Neural crest cell (in vitro differentiated cells): Measurements from ENCODE around the gene C2. TPM values are rescaled to one million over a fixed set of nuclear protein-coding genes. Genes with fewer than 3 reads are reported as not detected.
A peak's percentile ranks its signal among the peaks of the same experiment; 100 is the strongest.
"Not testable (repeated sequence)": the region's sequence is repeated elsewhere in the genome, so short reads cannot be mapped to it uniquely, and the experiment has no call there.

ENCODE experiments used
- DNase-seq: peaks from one replicate; pipeline ENCODE4 v3.0.0; 2021; ENCODE audit warnings: low read depth, mixed read lengths, low spot score
- H3K27ac Mint-ChIP-seq: one replicate; pipeline ENCODE4 v1.8.0; 2021; ENCODE audit warnings: mild to moderate bottlenecking, mixed read lengths; ENCODE audit not compliant: unreplicated experiment
- H3K27me3 Mint-ChIP-seq: 2 replicates; pipeline ENCODE4 v1.8.0; 2021; ENCODE audit warnings: low read depth, mild to moderate bottlenecking, mixed read lengths
- H3K36me3 Mint-ChIP-seq: 2 replicates; pipeline ENCODE4 v1.8.0; 2021; ENCODE audit warnings: low read depth, mild to moderate bottlenecking, mixed read lengths
- H3K4me1 Mint-ChIP-seq: 2 replicates; pipeline ENCODE4 v1.8.0; 2021; ENCODE audit warnings: mixed read lengths
- H3K4me3 Mint-ChIP-seq: one replicate; pipeline ENCODE4 v1.8.0; 2021; ENCODE audit warnings: mild to moderate bottlenecking, mixed read lengths
- H3K9me3 Mint-ChIP-seq: 2 replicates; pipeline ENCODE4 v1.8.0; 2021; ENCODE audit warnings: mixed read lengths
- CTCF ChIP-seq: fragments of 200-600 bp; sonication (generic); conservative IDR thresholded peaks from 2 replicates; pipeline ENCODE4 v1.5.0; 2021; ENCODE audit warnings: antibody characterized with exemption, mild to moderate bottlenecking
- total RNA-seq: library from RNA; stranded (reverse); gene quantifications from 2 replicates; pipeline ENCODE4 v1.2.1, GENCODE V29; 2021

The C2 gene
- total RNA-seq, 1 donor from 2014 or later = 0.35 TPM

DNA sequence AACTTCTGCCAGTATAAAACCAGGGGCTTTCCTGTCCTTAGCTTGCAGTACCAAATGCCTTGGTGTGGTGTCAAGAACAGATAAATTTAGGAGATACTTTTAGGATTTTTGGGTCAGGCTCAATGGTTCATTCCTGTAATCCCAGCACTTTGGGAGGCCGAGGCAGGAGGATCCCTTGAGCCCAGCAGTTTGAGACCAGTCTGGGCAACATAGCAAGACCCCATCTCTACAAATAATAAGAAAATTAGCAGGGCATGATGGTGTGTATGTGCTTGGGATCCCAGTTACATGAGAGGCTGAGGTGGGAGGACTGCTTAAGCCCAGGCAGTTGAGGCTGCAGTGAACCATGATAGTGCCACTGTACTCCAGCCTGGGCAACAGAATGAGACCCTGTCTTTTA lies 22.5 kb upstream of the C2 start:
- H3K4me3 Mint-ChIP-seq = peak overlapping the region; percentile 72
- H3K27me3 Mint-ChIP-seq = peaks cover 14% of the 10 kb centered on the region
- H3K36me3 Mint-ChIP-seq = no peaks in the 10 kb centered on the region
- DNase-seq = no peak
- no peak for TF ChIP-seq CTCF
- peaks cover 16% of the 10 kb centered on the region for H3K4me1 Mint-ChIP-seq
- no peak overlapping the region for H3K27ac Mint-ChIP-seq
- H3K9me3 Mint-ChIP-seq = no peaks in the 10 kb centered on the region

DNA sequence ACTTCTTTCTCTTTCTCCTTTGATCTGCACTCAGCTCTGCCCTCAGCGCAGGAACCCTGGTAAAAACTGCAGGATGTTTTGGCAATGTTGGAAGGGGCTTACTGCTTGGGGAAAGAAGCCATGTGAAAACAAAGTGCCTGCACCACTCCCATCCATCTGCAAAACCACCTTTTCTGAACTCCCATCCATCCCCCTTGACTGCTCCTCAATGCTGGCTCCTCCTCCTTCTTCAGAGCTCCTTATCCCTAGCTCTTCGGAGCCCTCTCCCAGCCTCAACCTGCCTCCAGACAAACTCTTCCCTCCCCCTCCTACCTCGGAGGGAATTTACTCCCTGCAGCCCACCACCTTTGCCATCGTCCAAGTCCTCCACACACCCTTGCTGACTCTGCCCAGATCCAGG lies 21.4 kb upstream of the C2 start:
- TF ChIP-seq CTCF = no peak

GRCh38 chr6:31906727-31907126 lies 20.8 kb upstream of the C2 start:
- not testable (repeated sequence) for H3K4me3 Mint-ChIP-seq, DNase-seq, H3K36me3 Mint-ChIP-seq, H3K27ac Mint-ChIP-seq, H3K9me3 Mint-ChIP-seq
- peaks cover 14% of the 10 kb centered on the region for H3K27me3 Mint-ChIP-seq
- H3K4me1 Mint-ChIP-seq = peaks cover 16% of the 10 kb centered on the region

More for the DNA sequence above, 21.4 kb upstream of the C2 start:
- Mint-ChIP-seq H3K9me3 (no peaks in the 10 kb centered on the region), H3K27me3 (peaks cover 14% of the 10 kb centered on the region), H3K36me3 (no peaks in the 10 kb centered on the region), H3K4me3 (no peak overlapping the region), H3K27ac (no peak overlapping the region), H3K4me1 (peaks cover 16% of the 10 kb centered on the region)
- DNase-seq = no peak

- Mint-ChIP-seq H3K27ac (no peak overlapping the region), H3K27me3 (peaks cover 14% of the 10 kb centered on the region), H3K4me3 (no peak overlapping the region), H3K4me1 (peaks cover 15% of the 10 kb centered on the region), H3K36me3 (no peaks in the 10 kb centered on the region), H3K9me3 (no peaks in the 10 kb centered on the region)
- TF ChIP-seq CTCF = no peak
- DNase-seq = no peak
These were observed 20.2 kb upstream of the C2 start for GRCh38 chr6:31907158-31907813.

DNA sequence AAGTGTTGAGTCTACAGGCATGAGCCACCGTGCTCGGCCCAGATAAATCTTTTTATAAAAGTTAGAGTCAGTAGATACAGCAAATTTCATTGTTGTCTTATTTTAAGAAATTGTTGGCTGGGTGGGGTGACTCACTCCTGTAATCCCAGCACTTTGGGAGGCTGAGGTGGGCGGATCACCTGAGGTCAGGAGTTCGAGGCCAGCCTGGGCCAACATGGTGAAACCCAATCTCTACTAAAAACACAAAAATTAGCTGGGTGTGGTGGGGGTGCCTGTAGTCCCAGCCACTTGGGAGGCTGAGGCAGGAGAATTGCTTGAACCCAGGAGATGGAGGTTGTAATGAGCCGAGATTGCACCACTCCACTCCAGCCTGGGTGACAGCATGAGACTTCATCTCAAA lies 19.3 kb upstream of the C2 start:
- not testable (repeated sequence) for H3K27ac Mint-ChIP-seq, H3K36me3 Mint-ChIP-seq, DNase-seq, H3K4me1 Mint-ChIP-seq, H3K9me3 Mint-ChIP-seq
- Mint-ChIP-seq H3K4me3 (peak overlapping the region; percentile 3), H3K27me3 (peaks cover 11% of the 10 kb centered on the region)

GRCh38 chr6:31908791-31909190 lies 18.7 kb upstream of the C2 start:
- no peak for DNase-seq
- no peak for TF ChIP-seq CTCF
- Mint-ChIP-seq H3K27ac (no peak overlapping the region), H3K4me3 (peak overlapping the region; percentile 3), H3K4me1 (peaks cover 6% of the 10 kb centered on the region), H3K9me3 (no peaks in the 10 kb centered on the region), H3K27me3 (peaks cover 11% of the 10 kb centered on the region), H3K36me3 (no peaks in the 10 kb centered on the region)

DNA sequence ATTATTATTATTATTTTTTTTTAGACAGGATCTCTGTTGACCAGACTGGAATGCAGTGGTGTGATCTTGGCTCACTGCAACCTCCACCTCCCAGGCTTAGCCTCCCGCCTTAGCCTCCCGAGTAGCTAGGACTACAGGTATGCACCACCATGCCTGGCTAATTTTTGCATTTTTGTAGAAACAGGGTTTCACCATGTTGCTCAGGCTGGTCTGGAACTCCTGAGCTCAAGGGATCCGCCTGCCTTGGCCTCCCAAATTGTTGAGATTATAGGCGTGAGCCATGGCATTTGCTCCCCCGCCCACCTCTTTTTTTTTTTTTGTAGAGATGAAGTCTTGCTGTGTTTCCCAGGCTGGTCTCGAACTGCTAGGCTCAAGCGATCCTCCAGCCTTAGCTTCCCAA lies 18.2 kb upstream of the C2 start:
- not testable (repeated sequence) for DNase-seq, H3K9me3 Mint-ChIP-seq, H3K36me3 Mint-ChIP-seq, H3K27ac Mint-ChIP-seq, H3K4me1 Mint-ChIP-seq, H3K4me3 Mint-ChIP-seq
- peaks cover 11% of the 10 kb centered on the region for H3K27me3 Mint-ChIP-seq
